Measurements from ENCODE around the gene MXD4. TPM values are rescaled to one million over a fixed set of nuclear protein-coding genes. Genes with fewer than 3 reads are reported as not detected.

The MXD4 gene
- total RNA-seq, 1 experiment from 2014 or later = 9.1 TPM

DNA sequence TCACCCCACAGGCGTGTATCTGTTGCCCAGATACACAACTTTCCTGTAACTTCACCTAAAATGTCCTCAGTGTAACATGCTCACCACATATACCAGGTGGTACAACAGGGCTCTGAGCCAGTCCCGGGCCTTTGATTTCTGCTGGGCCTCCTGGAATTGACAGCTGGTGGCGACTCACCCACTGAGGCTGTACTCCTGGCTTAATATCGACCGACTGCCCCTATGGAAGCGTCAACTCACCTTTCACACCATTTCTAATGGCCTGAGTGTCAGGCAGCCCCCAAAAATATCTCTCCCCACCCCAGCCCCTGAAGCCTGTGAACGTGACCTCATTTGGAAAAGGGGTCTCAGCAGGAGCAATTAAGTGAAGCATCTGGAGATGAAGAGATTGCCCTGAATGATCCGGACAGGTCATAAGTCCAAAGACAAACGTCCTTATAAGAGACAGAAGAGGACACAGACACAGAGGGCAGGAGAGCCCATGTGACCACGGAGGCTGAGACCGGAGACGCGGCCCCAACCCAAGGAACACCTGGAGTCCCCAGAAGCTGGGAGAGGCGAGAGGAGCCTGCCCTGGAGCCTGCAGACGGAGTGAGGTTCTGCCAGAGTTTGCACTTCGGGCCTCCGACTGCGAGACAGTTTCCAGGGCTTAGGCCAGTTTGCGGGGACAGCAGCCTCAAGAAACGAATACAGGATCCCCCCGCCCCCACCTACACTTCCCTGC, 12.6 kb upstream of the MXD4 start:
- POLR2A ChIA-PET (ENCODE audit: low non-redundant PET) = no interaction called here
- H3K9me3 ChIP-seq (ENCODE audit: low read depth, low read length, poor library complexity, severe bottlenecking) = no peaks in the 10 kb centered on the region
- H3K27me3 ChIP-seq (replicated peaks; ENCODE audit: insufficient read depth, low read depth, low read length, poor library complexity) = no peaks in the 10 kb centered on the region
- intact Hi-C loops (cut with micrococcal nuclease; ENCODE audit: unreplicated experiment) = no loop called here
- no TSS peak for BruUV-seq (replicated peaks)
- H3K4me3 ChIP-seq (ENCODE audit: low read depth, low read length, poor library complexity, severe bottlenecking) = no peak overlapping the region
- no peak overlapping the region for H3K27ac ChIP-seq (ENCODE audit: low read depth, low read length, poor library complexity, severe bottlenecking)
- CTCF ChIA-PET = no interaction called here
- TF ChIP-seq, protein P1, sequence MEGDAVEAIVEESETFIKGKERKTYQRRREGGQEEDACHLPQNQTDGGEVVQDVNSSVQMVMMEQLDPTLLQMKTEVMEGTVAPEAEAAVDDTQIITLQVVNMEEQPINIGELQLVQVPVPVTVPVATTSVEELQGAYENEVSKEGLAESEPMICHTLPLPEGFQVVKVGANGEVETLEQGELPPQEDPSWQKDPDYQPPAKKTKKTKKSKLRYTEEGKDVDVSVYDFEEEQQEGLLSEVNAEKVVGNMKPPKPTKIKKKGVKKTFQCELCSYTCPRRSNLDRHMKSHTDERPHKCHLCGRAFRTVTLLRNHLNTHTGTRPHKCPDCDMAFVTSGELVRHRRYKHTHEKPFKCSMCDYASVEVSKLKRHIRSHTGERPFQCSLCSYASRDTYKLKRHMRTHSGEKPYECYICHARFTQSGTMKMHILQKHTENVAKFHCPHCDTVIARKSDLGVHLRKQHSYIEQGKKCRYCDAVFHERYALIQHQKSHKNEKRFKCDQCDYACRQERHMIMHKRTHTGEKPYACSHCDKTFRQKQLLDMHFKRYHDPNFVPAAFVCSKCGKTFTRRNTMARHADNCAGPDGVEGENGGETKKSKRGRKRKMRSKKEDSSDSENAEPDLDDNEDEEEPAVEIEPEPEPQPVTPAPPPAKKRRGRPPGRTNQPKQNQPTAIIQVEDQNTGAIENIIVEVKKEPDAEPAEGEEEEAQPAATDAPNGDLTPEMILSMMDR (conservative IDR thresholded peaks at IDR 0.05; ENCODE audit: low read depth, low read length) = no peak
- TF ChIP-seq EZH2 (IDR thresholded peaks at IDR 0.05; ENCODE audit: borderline replicate concordance, low read depth, low read length, poor library complexity, severe bottlenecking) = no peak
- H3K4me1 ChIP-seq (ENCODE audit: insufficient read depth, low read length, poor library complexity, severe bottlenecking) = no peaks in the 10 kb centered on the region
- H3K36me3 ChIP-seq (ENCODE audit: insufficient read depth, low read length, poor library complexity, severe bottlenecking) = no peaks in the 10 kb centered on the region
- DNase-seq (ENCODE audit: low spot score) = no peak

DNA sequence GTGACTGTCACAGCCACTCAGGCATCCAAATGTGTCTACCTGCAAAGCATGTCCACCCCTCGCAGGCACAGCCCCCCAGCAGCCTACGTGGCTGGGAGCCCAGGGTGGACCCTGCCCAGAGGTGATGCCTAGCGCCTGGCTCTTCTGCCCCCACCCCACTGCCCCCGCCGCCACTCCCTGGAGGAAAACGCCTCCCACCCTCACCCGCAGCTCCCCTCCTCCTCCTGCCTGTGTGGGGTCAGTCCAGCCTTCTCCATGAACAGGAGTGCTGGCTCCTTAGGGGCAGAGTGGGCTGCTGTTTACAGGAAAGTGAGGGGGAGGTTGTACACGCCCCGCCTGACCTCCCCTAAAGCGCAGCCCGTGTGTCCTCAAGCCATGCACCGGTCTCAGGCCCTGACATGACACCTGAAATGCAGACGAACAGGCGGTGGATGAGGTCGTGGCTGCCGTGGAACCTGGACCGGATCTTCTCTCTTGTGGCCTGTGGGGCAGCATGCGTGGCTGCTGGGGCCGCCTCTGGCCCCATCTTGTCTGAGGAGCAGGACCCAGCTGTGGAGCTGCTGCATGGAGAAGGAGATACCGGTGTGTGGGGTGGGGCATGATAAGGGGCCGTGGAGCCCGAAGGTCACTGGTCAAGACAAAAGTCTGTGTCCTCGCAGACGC, 11.9 kb upstream of the MXD4 start:
- H3K27ac ChIP-seq (ENCODE audit: low read depth, low read length, poor library complexity, severe bottlenecking) = no peak overlapping the region
- intact Hi-C loops (cut with micrococcal nuclease; ENCODE audit: unreplicated experiment) = no loop called here
- H3K9me3 ChIP-seq (ENCODE audit: low read depth, low read length, poor library complexity, severe bottlenecking) = no peaks in the 10 kb centered on the region
- no peaks in the 10 kb centered on the region for H3K36me3 ChIP-seq (ENCODE audit: insufficient read depth, low read length, poor library complexity, severe bottlenecking)
- H3K4me1 ChIP-seq (ENCODE audit: insufficient read depth, low read length, poor library complexity, severe bottlenecking) = no peaks in the 10 kb centered on the region
- H3K4me3 ChIP-seq (ENCODE audit: low read depth, low read length, poor library complexity, severe bottlenecking) = no peak overlapping the region
- H3K27me3 ChIP-seq (replicated peaks; ENCODE audit: insufficient read depth, low read depth, low read length, poor library complexity) = no peaks in the 10 kb centered on the region
- no TSS peak for BruUV-seq (replicated peaks)
- ChIA-PET POLR2A (ENCODE audit: low non-redundant PET) (no interaction called here), CTCF (no interaction called here)
- TF ChIP-seq EZH2 (IDR thresholded peaks at IDR 0.05; ENCODE audit: borderline replicate concordance, low read depth, low read length, poor library complexity, severe bottlenecking) = no peak
- TF ChIP-seq, protein P1 (conservative IDR thresholded peaks at IDR 0.05; ENCODE audit: low read depth, low read length) = no peak
- no peak for DNase-seq (ENCODE audit: low spot score)

DNA sequence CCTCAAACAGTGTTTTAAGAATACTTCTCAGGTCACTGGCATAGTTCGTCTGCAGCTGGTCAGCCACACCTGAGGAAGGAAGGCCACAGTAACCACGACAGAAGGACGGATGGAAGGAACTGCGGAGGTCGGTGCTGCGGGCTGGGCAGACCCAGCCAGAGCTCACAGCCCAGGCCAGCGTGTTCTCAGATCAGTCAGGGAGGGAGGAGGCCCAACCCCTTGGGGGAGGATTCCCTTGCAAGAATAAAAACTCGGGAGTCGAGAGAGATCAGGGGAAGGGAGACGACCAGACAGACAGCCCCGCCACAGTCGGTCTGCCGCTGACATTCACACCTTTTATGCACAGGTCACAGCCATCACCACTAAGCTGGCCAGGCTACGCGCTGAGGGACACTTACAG, 11.3 kb upstream of the MXD4 start:
- ChIA-PET CTCF (no interaction called here), POLR2A (ENCODE audit: low non-redundant PET) (no interaction called here)

More for the DNA sequence above, 11.3 kb upstream of the MXD4 start:
- no peak overlapping the region for H3K27ac ChIP-seq (ENCODE audit: low read depth, low read length, poor library complexity, severe bottlenecking)
- intact Hi-C loops (cut with micrococcal nuclease; ENCODE audit: unreplicated experiment) = no loop called here
- H3K9me3 ChIP-seq (ENCODE audit: low read depth, low read length, poor library complexity, severe bottlenecking) = no peaks in the 10 kb centered on the region
- BruUV-seq (replicated peaks) = no TSS peak
- H3K4me1 ChIP-seq (ENCODE audit: insufficient read depth, low read length, poor library complexity, severe bottlenecking) = no peaks in the 10 kb centered on the region
- no peaks in the 10 kb centered on the region for H3K27me3 ChIP-seq (replicated peaks; ENCODE audit: insufficient read depth, low read depth, low read length, poor library complexity)
- DNase-seq (ENCODE audit: low spot score) = no peak
- no peaks in the 10 kb centered on the region for H3K36me3 ChIP-seq (ENCODE audit: insufficient read depth, low read length, poor library complexity, severe bottlenecking)
- no peak for TF ChIP-seq EZH2 (IDR thresholded peaks at IDR 0.05; ENCODE audit: borderline replicate concordance, low read depth, low read length, poor library complexity, severe bottlenecking)
- TF ChIP-seq, protein P1 (conservative IDR thresholded peaks at IDR 0.05; ENCODE audit: low read depth, low read length) = no peak
- no peak overlapping the region for H3K4me3 ChIP-seq (ENCODE audit: low read depth, low read length, poor library complexity, severe bottlenecking)
